Measurements from ENCODE around the gene PRDM16. TPM values are rescaled to one million over a fixed set of nuclear protein-coding genes. Genes with fewer than 3 reads are reported as not detected.

Gene PRDM16
- total and polyA plus RNA-seq, 2 of the 13 experiments (the other 11 are each of a cell fraction or from before 2014, with no cell fraction given): 0.15 to 0.81 TPM

GRCh38 chr1:3066250-3066711, 2.7 kb upstream of the PRDM16 start (continued):
- TF ChIP-seq PATZ1 (CRISPR knock-in tag; IDR thresholded peaks at IDR 0.05) (no peak), HNRNPL (IDR thresholded peaks at IDR 0.05; ENCODE audit: low read depth, low read length) (0 out of 2 replicates have a peak, but pooled peaks have one; percentile 44), SRY (CRISPR knock-in tag; IDR thresholded peaks at IDR 0.05) (no peak), TGIF2 (CRISPR knock-in tag; IDR thresholded peaks at IDR 0.05) (0 out of 2 replicates have a peak, but pooled peaks have one; percentile 23), FOXC1 (CRISPR knock-in tag; IDR thresholded peaks at IDR 0.05; ENCODE audit: borderline replicate concordance) (peak; percentile 49; the same call in 1 of the 2 replicates), ZBTB38 (CRISPR knock-in tag; IDR thresholded peaks at IDR 0.05) (no peak; the same call in 1 of the 2 replicates), ZMYM3 (CRISPR knock-in tag; IDR thresholded peaks at IDR 0.05) (no peak), TCF12 (IDR thresholded peaks at IDR 0.05) (no peak), TCF12 (CRISPR knock-in tag; IDR thresholded peaks at IDR 0.05) (no peak), MNT (IDR thresholded peaks at IDR 0.05) (no peak), JARID2 (CRISPR knock-in tag; IDR thresholded peaks at IDR 0.05; ENCODE audit: insufficient replicate concordance) (no peak), ZFP36L1 (CRISPR knock-in tag; IDR thresholded peaks at IDR 0.05) (no peak), ZBTB26 (CRISPR knock-in tag; IDR thresholded peaks at IDR 0.05; ENCODE audit: borderline replicate concordance) (no peak), NFIC (IDR thresholded peaks at IDR 0.05; ENCODE audit: low read length) (no peak), SIN3B (IDR thresholded peaks at IDR 0.05; ENCODE audit: low read length) (no peak), SALL1 (CRISPR knock-in tag; IDR thresholded peaks at IDR 0.05) (peak; percentile 79), RAD51 (IDR thresholded peaks at IDR 0.05; ENCODE audit: borderline replicate concordance) (no peak), UBTF (CRISPR knock-in tag; IDR thresholded peaks at IDR 0.05) (peak; percentile 57), ZNF607 (CRISPR knock-in tag; IDR thresholded peaks at IDR 0.05; ENCODE audit: borderline replicate concordance) (0 out of 2 replicates have a peak, but pooled peaks have one; percentile 67), ZNF841 (CRISPR knock-in tag; IDR thresholded peaks at IDR 0.05; ENCODE audit: borderline replicate concordance) (no peak), ZNF12 (CRISPR knock-in tag; IDR thresholded peaks at IDR 0.05) (no peak), RORA (CRISPR knock-in tag; IDR thresholded peaks at IDR 0.05) (no peak), GATAD2A (CRISPR knock-in tag; IDR thresholded peaks at IDR 0.05) (peak; percentile 64), RARA (CRISPR knock-in tag; IDR thresholded peaks at IDR 0.05) (peak; percentile 37; the same call in 1 of the 2 replicates), GABPA (IDR thresholded peaks at IDR 0.05; ENCODE audit: low read depth, low read length) (no peak), GABPA (CRISPR knock-in tag; IDR thresholded peaks at IDR 0.05; ENCODE audit: low read depth) (no peak), ZNF383 (CRISPR knock-in tag; IDR thresholded peaks at IDR 0.05; ENCODE audit: borderline replicate concordance) (no peak)
